Midbrain (tissue), 1 donor: ENCODE data around the gene SPARC.
"Not testable (repeated sequence)": the region's sequence is repeated elsewhere in the genome, so short reads cannot be mapped to it uniquely, and the experiment has no call there.

ENCODE experiments used
- DNase-seq: peaks from one replicate; lab custom pipeline; 2025; lab: John Stamatoyannopoulos, UW

Gene SPARC

DNA sequence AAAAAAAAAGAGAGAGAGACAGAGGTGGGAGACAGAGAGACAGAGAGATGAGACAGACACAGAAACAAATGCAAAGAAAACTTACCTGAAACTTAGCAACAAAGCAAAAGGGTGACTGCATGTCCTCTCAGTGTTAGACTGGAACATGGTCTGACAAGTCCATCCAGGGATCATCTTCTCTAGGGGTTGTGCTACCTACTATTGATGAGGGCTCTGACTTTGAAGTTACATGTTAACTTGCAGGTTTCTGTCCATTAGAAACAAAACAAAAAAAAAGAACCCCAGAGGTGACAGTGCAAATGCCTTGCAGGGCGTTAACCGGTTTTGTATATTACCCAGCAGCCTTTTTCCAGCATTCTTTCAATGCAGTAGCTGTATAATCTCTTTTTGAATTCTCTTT, 13.6 kb upstream of the SPARC start:
- DNase-seq: no peak

DNA sequence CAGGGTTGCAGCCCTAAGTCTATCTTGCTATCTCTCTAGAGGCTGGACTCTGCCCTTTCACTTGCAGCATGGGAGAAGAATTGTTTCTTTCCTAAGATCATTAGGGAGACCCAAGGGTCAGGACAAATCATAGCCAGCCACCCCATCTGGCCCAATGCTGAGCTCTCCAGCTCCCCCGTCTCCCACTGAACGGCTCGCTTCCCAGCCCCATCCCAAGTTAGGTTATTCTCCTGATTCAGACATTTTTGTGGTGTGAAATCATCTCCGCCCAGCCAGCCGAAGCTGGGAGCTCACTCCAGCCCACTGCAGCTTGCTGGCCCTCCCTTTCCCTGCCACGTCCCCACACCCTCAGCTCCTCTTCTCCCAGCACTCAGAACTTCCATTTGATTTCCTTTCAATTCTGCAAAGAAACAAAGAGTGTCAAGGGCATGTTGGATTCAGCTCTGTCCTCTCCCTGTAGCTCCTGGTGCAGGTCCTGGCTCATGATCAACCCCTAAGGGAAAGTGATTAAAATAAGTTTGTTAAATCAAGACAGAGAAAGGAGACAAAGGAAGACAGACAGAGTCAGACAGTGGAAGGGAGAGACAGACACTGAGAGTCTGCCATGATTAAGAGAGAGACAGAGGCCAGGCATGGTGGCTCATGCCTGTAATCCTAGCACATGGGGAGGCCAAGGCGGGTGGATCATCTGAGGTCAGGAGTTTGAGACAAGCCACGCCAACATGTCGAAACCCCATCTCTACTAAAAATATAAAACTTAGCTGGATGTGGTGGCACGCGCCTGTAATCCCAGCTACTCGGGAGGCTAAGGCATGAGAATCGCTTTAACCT, 12.6 kb upstream of the SPARC start:
- no peak for DNase-seq

DNA sequence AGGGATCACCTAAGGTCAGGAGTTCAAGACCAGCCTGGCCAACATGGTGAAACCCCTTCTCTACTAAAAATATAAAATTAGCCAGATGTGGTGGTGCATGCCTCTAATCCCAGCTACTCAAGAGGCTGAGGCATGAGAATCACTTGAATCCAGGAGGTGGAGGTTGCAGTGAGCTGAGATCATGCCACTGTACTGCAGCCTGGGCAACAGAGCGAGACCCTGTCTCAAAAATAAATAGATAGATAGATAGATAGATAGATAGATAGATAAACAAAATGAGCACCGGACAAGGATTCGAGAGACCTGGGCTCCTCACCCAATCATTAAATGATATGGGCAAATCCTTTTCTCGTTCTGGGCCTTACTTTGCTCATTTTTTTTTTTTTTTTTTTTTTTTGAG, 11.4 kb upstream of the SPARC start:
- DNase-seq: not testable (repeated sequence)

DNA sequence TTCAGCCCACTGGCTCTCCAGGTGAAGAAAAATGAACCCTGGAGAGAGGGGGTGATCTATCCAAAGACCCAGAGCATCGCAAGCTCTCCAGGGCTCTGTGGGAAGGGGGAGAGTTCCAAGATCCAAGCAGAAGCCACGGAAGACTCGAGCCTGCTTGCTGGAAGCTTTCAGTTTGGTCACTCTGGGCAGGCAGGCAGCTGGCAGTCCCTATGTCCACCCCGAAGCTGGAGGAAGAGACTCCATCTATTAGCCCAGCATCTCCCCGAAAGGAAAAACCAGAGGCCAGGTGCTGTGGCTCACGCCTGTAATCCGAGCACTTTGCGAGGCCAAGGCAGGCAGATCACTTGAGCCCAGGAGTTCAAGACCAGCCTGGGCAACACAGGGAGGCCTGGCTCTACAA, 10.7 kb upstream of the SPARC start:
- DNase-seq: no peak

DNA sequence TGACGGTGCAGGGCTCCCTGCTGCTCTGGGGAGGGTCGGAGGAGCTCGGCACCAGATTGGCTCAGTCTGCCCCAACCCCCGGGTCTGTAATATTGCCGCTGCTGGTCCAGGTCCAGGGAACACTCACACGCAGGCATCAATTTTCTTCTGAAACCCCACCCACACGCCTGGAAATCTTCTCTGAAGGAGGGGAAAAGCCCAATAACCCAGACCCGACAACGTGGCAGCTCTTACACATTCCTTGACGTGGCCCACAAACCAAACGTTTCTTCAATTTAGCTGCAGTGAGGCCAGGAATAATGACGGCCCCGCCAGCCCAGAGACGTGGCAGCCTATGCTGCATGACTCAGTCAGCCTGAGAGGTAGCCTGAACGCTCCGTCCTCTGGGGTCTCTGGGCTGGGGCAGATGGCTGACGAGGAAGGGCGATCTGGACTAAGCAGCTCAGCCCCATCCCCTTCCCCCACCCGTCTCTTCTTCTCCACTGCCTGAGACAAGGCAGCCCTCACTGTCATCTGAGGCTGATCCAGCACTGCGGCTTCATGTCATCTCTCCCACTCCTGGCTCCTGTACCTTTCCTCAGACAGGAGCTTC, 9.9 kb upstream of the SPARC start:
- DNase-seq: no peak

DNA sequence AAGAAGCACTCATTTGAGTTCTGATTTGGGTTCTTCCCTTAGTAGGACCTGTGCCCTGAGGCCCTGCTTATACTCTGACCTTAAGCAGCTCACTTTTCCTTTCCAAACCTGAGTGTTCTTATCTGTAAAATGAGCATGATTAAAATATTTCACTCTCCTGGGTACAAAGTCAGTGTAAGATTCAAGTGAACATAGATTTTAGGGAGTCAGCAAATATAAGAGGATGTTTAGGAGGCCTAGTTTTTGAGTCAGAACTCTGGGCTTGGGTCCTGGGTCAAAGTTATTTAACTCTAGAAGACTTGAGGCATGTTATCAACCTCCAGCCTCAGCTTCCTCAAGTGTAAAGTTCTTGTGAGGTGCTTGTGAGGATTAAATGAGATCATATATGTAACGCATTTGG, 8.7 kb upstream of the SPARC start:
- no peak for DNase-seq

DNA sequence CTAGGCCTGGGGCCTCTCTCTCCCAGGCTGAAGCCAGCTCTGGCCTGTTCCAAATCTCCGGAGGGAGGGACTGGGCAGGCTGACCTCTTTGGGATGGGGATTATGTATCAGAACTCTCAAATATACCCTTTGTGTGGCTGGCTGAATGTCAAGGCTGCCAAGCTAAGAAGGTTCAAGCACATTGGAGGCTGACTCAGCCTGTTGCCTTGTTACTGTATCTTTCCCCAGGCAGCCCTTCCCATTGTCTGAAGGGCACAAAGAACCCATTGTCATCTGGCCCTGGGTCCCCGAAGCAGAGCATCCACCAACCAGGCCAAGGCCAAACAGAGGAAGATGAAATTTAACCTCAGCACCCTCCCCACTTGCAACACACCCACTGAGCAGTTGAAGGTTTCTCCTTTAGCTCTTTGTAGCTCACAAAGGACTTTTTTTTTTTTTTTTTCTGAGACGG, 7.3 kb upstream of the SPARC start:
- DNase-seq: peak; percentile 85

DNA sequence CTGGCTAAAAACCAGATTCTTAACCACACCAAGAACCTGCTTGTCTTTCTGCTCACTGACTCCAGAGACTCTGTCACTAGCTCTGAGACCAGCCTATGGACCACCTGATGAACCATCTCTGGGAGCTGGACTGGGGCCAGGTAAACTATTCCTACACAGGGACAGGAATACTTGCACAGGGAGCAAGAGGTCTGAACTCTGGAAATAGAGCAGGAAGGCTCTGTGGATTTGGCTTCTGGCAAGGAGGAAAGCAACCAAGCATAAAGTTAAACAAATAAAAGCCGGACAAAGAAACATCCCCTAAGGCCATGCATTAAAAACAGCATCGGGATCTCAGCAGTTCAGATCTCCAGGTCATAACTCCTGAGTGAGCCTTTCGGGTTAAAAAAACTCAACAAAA, 5.6 kb upstream of the SPARC start:
- no peak for DNase-seq

DNA sequence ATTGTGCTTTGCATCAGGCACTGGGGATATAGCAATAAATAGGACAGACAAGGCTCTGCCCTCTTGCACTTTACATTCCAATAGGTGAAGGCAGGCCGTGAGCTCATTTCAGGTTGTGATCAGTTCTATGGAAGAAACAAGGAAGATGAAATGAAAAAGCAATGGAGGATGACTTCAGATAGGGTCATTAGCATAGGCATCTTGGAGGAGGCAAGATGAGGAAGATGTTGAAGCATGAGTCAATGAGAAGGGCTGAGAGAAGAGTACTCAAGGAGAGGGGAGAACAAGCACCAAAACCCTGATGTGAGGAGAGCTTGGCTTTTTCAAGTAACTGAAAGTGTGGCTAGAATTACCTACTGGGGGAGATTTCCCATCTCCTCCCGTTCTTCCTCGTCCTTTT, 5.0 kb upstream of the SPARC start:
- DNase-seq: no peak

DNA sequence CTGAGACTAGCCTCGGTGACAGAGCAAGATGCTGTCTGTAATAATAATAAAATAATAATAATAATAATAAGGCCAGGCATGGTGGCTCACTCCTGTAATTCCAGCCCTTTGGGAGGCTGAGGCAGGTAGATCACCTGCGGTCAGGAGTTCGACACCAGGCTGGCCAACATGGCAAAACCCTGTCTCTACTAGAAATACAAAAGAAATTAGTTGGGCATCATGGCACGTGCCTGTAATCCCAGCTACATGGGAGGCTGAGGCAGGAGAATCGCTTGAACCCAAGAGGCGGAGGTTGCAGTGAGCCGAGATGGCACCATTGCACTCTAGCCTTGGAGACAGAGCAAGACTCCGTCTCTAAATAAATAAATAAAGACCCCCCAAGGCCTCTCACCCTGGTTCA, 2.9 kb upstream of the SPARC start:
- DNase-seq: not testable (repeated sequence)

DNA sequence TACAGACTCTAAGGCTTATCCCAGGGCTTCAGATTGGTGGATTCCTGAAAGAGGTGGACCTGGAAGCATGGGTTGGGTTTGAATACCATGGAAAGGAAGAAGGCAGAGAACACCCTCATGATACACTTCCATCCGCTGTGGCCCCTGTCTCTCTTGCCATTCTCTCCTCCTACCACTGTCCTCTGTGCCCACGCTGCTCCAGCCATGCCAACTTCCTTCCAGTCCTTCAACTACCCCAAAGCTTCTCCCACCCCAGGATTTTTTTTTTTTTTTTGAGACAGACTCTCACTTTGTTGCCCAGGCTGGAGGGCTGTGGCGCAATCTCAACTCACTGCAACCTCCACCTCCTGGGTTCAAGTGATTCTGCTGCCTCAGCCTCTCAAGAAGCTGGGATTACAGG, 1.7 kb upstream of the SPARC start:
- no peak for DNase-seq

DNA sequence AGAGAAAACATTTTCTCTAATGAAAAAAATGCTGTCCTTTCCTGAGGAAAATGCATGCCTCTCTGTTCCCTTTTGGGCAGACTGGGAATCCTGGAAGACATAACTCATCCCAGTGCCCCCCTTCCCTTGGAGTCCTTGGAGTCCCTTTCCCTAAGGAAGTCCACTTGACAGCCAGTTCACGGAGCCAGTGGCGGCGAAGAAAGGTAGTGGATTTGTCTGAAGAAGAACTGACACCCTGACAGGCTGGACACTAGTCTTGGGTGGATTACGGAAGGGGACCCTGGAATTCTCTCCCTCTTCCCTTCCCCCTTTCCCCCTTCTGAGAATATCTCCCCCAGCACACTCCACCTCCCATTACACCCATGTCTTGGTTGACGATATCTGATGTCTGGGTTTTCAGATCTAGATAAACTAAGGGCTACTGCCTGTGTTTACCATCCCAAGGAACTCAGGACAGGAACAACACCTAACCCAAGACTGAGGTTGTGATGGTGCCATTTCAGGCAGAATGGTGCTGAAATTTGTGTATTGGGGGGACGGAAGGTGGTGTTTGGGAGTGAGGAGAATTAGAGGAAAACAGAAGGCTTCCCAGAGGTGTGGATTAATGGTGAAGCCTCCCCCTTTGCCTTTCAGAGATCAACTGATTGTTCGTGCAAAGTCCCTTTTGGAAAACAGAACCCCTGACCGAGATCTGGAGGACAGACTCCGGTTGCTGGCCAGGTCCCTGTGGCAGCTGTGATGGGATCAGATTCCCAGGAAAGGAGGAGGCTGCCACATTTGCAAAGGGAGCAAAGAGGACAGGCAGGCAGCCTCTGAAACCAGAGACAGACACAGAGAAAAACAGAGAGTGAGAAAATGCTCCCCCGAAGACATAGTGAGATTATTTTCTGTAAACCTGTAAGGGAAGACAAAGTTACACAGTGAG, 704 bp downstream of the SPARC start:
- DNase-seq: no peak

DNA sequence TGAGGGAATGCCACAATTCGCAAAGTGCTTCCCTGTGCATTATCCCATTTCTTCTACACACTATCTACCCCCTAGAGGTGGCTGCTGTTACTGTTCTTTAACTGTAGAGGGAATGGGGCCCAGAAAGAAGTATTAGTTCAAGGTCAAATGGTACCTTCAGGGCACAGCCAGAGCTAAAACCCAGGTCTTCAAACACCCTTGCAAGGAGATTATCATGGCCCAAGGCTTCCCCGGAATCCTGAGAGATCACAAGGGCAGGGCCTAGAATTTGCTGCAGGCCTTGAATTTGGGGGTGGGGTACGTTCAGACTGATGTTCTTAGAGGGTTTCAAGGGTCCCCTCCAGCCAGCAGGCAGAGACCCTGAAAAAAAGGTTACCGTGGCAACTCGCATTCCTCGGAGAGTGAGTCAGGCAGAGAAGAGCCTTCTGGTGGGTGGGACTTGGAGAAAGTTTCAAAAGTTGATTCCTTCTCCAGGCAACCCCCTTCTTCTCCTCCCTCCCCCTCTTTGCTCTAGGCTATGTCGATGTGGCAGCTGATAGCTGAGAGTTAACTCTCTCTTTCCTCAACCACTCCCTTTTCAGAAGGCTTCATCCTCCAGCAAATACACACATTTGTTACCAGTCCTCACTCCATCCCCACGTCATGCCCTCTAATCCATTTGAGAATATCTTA, 1.9 kb downstream of the SPARC start:
- peak; percentile 40 for DNase-seq

DNA sequence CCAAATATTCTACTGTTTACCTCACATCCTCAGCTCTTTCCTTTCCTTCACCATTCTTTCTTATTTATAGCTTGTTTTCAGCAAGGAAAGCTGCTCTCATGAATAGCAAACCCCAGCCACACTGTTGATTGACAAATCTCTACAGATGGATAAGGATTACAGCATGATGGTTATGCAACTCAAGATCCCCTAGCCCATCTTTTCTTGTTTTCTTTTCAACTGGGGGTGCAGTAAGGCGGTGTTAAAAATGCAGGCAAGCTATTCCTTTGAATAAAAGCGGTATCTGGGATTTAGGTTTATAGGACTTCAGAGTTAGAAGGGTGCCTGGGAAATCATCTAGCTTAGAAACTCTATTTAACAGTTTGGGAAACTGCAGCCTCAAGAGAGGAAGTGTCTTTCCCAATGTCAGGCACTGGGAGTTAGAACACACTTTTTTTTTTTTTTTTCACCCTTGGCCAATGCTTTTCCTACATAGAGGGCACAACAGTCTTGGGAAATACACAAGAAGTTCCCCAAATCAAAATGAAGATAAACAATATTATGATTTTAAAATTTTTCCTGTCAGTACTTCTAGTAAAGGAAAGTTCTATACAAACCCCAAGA, 2.6 kb downstream of the SPARC start:
- DNase-seq: no peak

DNA sequence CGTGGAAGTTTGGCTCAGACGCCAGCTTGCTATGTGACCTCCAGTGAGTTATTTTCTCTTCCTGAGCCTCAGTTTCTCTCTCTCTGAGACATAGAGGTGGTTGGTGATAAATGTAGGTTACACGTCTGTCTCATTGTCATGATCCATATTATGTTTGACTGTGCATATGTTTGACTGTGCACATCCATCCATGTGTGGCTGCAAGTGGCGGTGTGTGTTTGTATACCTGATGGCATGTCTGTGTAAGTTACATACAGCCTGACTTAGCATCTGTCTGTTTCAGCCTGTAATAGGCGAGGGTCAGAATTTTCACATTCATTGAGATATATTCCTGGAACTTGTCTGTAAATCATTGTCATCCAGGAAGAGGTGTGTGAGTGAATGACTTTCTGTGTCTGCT, 3.3 kb downstream of the SPARC start:
- no peak for DNase-seq

DNA sequence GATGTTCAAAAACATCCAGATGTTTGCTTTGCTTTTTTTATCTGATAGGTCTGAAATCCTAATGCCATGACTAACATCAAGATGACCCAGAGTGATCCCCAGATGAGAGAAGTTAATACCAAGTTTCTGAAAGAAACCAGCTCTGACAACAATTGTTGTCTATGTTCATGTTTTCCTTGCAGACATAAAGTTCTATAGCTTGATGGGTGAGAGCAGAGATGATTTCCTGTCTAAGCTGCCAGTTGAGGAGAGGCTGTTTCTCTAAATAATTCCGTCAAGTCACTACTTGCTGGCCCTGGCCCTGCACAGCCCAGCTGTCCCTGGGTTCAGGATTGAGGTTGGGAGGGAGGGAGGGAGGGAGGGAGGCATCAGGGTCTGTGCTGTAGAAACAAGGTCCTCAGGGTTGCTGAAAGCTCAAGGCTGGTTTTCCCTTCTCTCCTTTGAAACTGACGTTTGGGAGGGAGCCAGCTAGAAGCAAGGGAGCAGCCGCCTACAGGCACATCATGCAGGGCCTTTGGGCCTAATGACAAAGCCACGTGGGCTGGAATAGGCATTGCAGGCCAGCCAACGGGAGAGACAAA, 3.9 kb downstream of the SPARC start:
- DNase-seq: peak; percentile 38

DNA sequence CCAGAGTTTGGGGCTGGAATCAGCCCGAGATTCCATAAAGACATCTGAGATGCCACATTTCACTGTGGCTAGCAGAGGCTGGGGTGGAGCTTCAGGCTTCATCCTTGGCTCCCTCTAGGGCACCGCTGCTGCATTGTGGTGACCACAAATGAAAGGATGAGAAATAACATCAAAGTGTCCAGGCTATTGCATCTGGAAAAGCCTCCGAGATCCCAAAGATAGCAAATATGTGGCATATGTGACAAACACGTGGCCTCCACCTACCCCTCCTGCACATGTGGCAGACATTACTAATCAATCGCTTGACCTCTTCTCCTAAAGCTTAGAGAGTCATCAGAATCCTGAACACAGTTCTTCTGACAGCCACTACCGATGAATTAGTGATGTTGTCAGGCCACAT, 4.5 kb downstream of the SPARC start:
- no peak for DNase-seq

DNA sequence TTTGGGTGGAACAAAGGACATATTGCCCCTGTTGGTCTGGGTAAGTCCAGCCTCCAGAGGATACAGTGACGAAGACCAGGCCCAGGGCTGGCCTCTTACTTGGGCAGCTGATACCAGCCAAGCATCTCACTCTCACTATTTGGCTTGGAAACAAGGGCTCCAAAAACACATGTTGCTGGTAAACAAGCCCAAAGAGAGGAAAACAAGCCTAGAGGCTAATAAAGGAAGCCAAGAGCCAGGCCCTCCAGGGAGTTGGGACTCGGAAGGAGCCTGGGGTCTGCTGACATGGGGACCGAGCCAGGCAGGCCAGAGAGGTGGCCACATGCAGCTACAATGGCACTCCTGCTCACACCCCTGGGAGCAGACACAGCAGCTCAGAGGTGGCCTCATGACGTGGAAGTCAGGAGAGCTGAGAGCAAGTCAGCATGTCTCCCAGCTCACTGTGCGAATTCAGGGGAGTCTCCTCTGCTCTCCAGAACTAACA, 5.7 kb downstream of the SPARC start:
- DNase-seq: peak; percentile 63

DNA sequence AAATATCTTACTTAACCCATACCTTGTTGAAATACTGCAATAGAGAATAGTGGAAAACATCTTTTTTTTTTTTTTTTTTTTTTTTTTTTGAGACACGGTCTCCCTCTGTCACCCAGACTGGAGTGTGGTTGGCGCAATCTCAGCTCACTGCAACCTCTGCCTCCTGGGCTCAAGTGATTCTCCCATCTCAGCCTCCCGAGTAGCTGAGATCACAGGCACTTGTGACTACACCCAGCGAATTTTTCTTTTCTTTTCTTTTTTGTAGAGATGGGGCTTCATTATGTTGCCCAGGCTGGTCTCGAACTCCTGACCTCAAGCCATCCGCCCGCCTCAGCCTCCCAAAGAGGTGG, 6.6 kb downstream of the SPARC start:
- not testable (repeated sequence) for DNase-seq

DNA sequence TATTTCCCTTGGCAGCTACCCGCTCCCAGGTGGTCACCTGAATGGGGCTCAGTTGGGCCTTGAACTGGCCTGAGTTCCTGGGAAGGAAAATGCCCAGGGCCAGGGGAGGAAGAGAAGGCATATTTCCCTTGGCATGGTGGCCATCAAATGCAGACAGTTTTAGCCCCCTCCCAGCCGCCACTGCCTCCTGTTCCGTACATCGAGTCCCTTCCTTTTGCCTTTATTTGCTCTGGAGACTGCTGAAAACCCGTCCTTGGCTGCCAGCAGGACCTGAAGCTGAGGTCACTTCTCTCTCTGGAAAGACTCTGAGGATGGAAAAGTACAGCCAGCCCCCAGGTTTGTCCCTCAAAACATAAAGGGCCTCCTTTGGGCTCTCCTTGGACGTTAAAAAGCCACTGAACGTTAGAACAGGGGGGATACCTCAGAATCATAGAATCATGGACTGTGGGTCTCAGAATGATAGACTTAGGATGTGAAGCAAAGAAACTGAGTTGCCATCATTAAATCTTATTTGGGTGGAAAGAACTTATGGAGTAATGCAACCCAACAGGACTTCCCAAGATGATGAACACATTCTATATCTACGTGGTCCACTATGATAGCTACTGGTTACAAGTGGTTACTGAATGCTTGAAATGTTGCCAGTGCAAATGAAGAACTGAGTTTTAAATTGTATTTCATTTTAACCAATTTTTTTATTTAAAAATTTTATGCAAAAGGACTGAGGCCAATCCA, 7.1 kb downstream of the SPARC start:
- DNase-seq: no peak

DNA sequence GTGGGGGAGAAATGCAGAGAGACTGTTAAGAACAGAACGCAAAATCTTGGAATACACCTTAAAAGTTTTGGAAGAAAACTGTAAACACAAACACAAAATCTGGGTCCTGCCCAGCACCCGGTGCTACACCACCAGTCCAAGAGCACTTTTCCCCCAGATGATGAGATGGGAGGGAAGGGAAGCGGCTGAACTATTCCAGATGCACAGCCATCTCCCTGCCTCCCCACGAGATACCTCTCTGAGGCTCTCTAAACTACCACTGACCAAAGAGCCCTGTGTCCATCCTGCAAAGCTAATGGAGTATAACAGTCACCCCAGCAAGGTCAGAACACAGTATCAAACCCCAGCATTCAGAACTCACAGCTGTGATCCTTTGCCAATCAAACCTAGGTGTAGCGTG, 8.0 kb downstream of the SPARC start:
- DNase-seq: no peak
